Gastrocnemius medialis (tissue), 4 donors: ENCODE data around the gene MGRN1.

Source experiments
- POLR2A ChIP-seq, 2 donors: fragments of 450-650 bp; IDR thresholded peaks; one replicate each; pipeline ENCODE4 v1.6.1; 2017; ENCODE audit warnings: antibody characterized with exemption in 2 of 2, mild to moderate bottlenecking in 2 of 2, moderate library complexity in 2 of 2
- TF ChIP-seq, protein P1 (sequence below), 5 experiments: fragments of 450-650 bp in 3 of 5; fragments of 200-600 bp in 2 of 5; sonication (generic) in 2 of 5; IDR thresholded peaks in 4 of 5; conservative IDR thresholded peaks in 1 of 5; 1 replicate in 4 of 5; 2 replicates in 1 of 5; pipeline ENCODE4 v1.5.1; 2016 to 2019; ENCODE audit warnings: antibody characterized with exemption in 5 of 5, mild to moderate bottlenecking in 3 of 5, moderate library complexity in 3 of 5

DNA sequence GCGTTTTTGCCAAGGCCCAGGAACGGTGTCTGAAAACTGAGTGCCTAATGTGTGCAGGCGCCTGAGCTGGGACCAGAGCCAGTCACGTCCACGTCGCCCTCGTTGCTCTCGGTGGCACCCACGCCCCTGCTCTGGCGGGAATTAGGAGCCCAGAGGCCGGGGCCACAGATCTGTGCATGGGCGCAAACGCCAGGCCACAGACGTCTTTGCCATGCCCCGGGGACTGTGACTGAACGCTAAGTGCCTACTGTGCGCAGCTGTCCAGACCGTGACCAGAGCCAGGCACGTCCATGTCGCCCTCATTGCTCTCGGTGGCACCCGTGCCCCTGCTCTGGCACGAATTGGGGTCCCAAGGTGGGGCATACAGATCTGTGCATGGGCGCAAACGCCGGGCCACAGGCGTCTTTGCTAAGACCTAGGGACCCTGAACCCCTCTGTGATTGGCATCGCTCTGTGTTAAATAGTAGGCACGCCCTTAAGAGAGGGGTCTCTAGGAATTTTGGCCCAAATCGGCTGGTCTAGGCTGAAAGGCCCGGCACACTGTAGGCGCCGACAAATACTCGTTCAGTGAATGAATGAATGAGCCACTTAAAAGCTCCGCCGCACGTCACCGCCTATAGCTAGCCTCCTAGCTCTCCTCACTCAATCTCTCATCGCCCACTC, 9.1 kb upstream of the MGRN1 start:
- no peak for TF ChIP-seq POLR2A (IDR thresholded peaks at IDR 0.05)
- TF ChIP-seq, protein P1, sequence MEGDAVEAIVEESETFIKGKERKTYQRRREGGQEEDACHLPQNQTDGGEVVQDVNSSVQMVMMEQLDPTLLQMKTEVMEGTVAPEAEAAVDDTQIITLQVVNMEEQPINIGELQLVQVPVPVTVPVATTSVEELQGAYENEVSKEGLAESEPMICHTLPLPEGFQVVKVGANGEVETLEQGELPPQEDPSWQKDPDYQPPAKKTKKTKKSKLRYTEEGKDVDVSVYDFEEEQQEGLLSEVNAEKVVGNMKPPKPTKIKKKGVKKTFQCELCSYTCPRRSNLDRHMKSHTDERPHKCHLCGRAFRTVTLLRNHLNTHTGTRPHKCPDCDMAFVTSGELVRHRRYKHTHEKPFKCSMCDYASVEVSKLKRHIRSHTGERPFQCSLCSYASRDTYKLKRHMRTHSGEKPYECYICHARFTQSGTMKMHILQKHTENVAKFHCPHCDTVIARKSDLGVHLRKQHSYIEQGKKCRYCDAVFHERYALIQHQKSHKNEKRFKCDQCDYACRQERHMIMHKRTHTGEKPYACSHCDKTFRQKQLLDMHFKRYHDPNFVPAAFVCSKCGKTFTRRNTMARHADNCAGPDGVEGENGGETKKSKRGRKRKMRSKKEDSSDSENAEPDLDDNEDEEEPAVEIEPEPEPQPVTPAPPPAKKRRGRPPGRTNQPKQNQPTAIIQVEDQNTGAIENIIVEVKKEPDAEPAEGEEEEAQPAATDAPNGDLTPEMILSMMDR (IDR thresholded peaks at IDR 0.05 in 4 of 5, conservative IDR thresholded peaks at IDR 0.05 in 1 of 5): no peak
